Endothelial cell of umbilical vein (primary cell): ENCODE data around the gene ZBTB7B. TPM values are rescaled to one million over a fixed set of nuclear protein-coding genes. Genes with fewer than 3 reads are reported as not detected.

Experiments used
- BruUV-seq: library from RNA; stranded (reverse); fragments of 400-500 nt; replicated peaks from 2 replicates; lab custom pipeline; 2021; lab: Mats Ljungman, UMichigan
- CTCF ChIA-PET: fragments of 300-600, 350-600 bp; sonication (Branson Sonifier 250); formaldehyde crosslinking; loops from one replicate; lab custom pipeline; 2021; ENCODE audit warnings: antibody characterized with exemption, inconsistent platforms; lab: Charles Lee
- POLR2A ChIA-PET: fragments of 300-600, 350-600 bp; sonication (Branson Sonifier 250); formaldehyde crosslinking; loops from one replicate; lab custom pipeline; 2021; ENCODE audit warnings: antibody characterized with exemption, inconsistent platforms; lab: Charles Lee
- DNase-seq: peaks from one replicate; pipeline ENCODE4 v3.0.0-alpha.2; 2011; ENCODE audit warnings: low read depth, low spot score
- FAIRE-seq: peaks from 2 replicates; lab custom pipeline; 2011; peaks lifted over from hg19 to GRCh38; lab: Jason Lieb, UNC
- H2AFZ ChIP-seq: 2 replicates; pipeline ENCODE4 v1.6.0; 2012; ENCODE audit warnings: low read depth, low read length, control low read depth, inconsistent platforms
- H3K27ac ChIP-seq: 2 replicates; pipeline ENCODE4 v1.5.1; 2011; ENCODE audit warnings: low read depth, mild to moderate bottlenecking, control low read depth, low read length, moderate library complexity; ENCODE audit not compliant: insufficient read depth
- H3K27me3 ChIP-seq, 2 experiments: 2 replicates each; pipeline versions ENCODE4 v1.6.0 to v1.6.1; 2011; ENCODE audit warnings: low read length in 2 of 2, mixed read lengths in 1 of 2; ENCODE audit not compliant: control insufficient read depth in 2 of 2, insufficient read depth in 2 of 2
- H3K36me3 ChIP-seq, 2 experiments: 2 replicates in 1 of 2; 3 replicates in 1 of 2; pipeline ENCODE4 v1.5.1; 2011; ENCODE audit warnings: low read length in 2 of 2, mild to moderate bottlenecking in 1 of 2, moderate library complexity in 1 of 2; ENCODE audit not compliant: control insufficient read depth in 2 of 2, insufficient read depth in 2 of 2; ENCODE audit errors: extremely low read depth in 1 of 2
- H3K4me1 ChIP-seq: 3 replicates; pipeline ENCODE4 v1.5.1; 2011; ENCODE audit warnings: mild to moderate bottlenecking, low read length; ENCODE audit not compliant: control insufficient read depth, insufficient read depth; ENCODE audit errors: extremely low read depth
- H3K4me2 ChIP-seq: 2 replicates; pipeline ENCODE4 v1.6.1; 2011; ENCODE audit warnings: low read length, control low read depth, mixed read lengths; ENCODE audit not compliant: insufficient read depth
- H3K4me3 ChIP-seq, 3 experiments: fragments of 200-600 bp in 1 of 3; sonication (generic), shearing (Covaris generic) in 1 of 3; replicated peaks in 1 of 3; 2 replicates each; pipeline ENCODE4 v1.5.1; 2011 to 2016; ENCODE audit warnings: control low read depth in 3 of 3, low read length in 3 of 3, mild to moderate bottlenecking in 2 of 3, inconsistent platforms in 1 of 3, low read depth in 1 of 3, moderate library complexity in 1 of 3; ENCODE audit not compliant: insufficient read depth in 1 of 3
- H3K79me2 ChIP-seq: 2 replicates; pipeline ENCODE4 v1.6.0; 2012; ENCODE audit warnings: low read length, inconsistent platforms; ENCODE audit not compliant: control insufficient read depth, insufficient read depth
- H3K9ac ChIP-seq: replicated peaks from 2 replicates; pipeline ENCODE3; 2011; ENCODE audit warnings: low read length, control low read depth; ENCODE audit not compliant: insufficient read depth; ENCODE audit errors: extremely low read depth
- H3K9me1 ChIP-seq: replicated peaks from 3 replicates; pipeline ENCODE4 v1.6.0; 2011; ENCODE audit warnings: mild to moderate bottlenecking, low read length; ENCODE audit not compliant: control insufficient read depth, insufficient read depth; ENCODE audit errors: extremely low read depth
- H3K9me3 ChIP-seq: replicated peaks from 2 replicates; pipeline ENCODE4 v1.5.1; 2012; ENCODE audit warnings: low read length, inconsistent platforms; ENCODE audit not compliant: control insufficient read depth, insufficient read depth
- H4K20me1 ChIP-seq: replicated peaks from 2 replicates; pipeline ENCODE3; 2011; ENCODE audit warnings: mild to moderate bottlenecking, low read length; ENCODE audit not compliant: control insufficient read depth, insufficient read depth; ENCODE audit errors: extremely low read depth
- EZH2 ChIP-seq: IDR thresholded peaks from 2 replicates; pipeline ENCODE4 v1.6.1; 2012; ENCODE audit warnings: borderline replicate concordance, low read depth, mild to moderate bottlenecking, moderate library complexity, low read length, inconsistent platforms; ENCODE audit not compliant: severe bottlenecking
- FOS ChIP-seq: IDR thresholded peaks from 2 replicates; pipeline ENCODE4 v1.6.1; 2011; ENCODE audit warnings: mild to moderate bottlenecking, low read length, moderate library complexity, borderline replicate concordance; ENCODE audit not compliant: insufficient read depth
- GATA2 ChIP-seq: IDR thresholded peaks from 2 replicates; pipeline ENCODE4 v1.7.0; 2011; ENCODE audit warnings: low read depth, mild to moderate bottlenecking, moderate library complexity, mixed read lengths, low read length; ENCODE audit not compliant: insufficient read length, insufficient read depth
- JUN ChIP-seq: IDR thresholded peaks from 2 replicates; pipeline ENCODE4 v1.6.1; 2011; ENCODE audit warnings: borderline replicate concordance, low read depth; ENCODE audit not compliant: insufficient read length, insufficient read depth
- MYC ChIP-seq: IDR thresholded peaks from one replicate; pipeline ENCODE4 v1.6.1; 2011; ENCODE audit warnings: mild to moderate bottlenecking, low read depth, low read length
- POLR2A ChIP-seq: IDR thresholded peaks from 2 replicates; pipeline ENCODE4 v1.6.1; 2012; ENCODE audit warnings: low read depth, mild to moderate bottlenecking, control low read depth, low read length
- POLR2AphosphoS5 ChIP-seq: IDR thresholded peaks from 2 replicates; pipeline ENCODE4 v1.6.1; 2012; ENCODE audit warnings: low read depth, mild to moderate bottlenecking, control low read depth, low read length, moderate library complexity; ENCODE audit not compliant: insufficient read depth
- dilution Hi-C: fragments of 300-500 bp; cut with MboI; formaldehyde crosslinking; loops from one replicate; pipeline ENCODE4 v1.15.0; 2019; ENCODE audit warnings: low sequenced_read_pairs; ENCODE audit not compliant: extremely low pct_ligation_motif_present
- intact Hi-C: fragments of 100-400 bp; cut with micrococcal nuclease; formaldehyde crosslinking; loops from one replicate; pipeline ENCODE4 v1.10.0; 2022
- polyA plus RNA-seq, 4 experiments: library from polyadenylated mRNA; depleted of rRNA in 3 of 4; stranded (reverse) in 3 of 4; unstranded in 1 of 4; fragments of >200 nt; gene quantifications; 2 replicates each; pipeline versions ENCODE4 v1.2.1 to v1.2.3, GENCODE V29; 2011 to 2012; ENCODE audit warnings: missing spikeins in 1 of 4
- total RNA-seq: library from RNA; stranded (reverse); gene quantifications from 2 replicates; pipeline ENCODE4 v1.2.3, GENCODE V29; 2021
- TF ChIP-seq, protein P1 (sequence below), 2 donors: IDR thresholded peaks; 1 replicate in 1 of 2; 2 replicates in 1 of 2; pipeline ENCODE4 v1.5.1; 2011; ENCODE audit warnings: low read length in 2 of 2, mild to moderate bottlenecking in 2 of 2, moderate library complexity in 2 of 2, control low read depth in 1 of 2, inconsistent platforms in 1 of 2, low read depth in 1 of 2; ENCODE audit not compliant: insufficient read depth in 1 of 2; ENCODE audit errors: extremely low read depth in 1 of 2
- TF ChIP-seq, protein P2 (sequence below): IDR thresholded peaks from 2 replicates; pipeline ENCODE4 v1.6.1; 2011; ENCODE audit not compliant: insufficient read depth, insufficient read length

ZBTB7B gene
- total and polyA plus RNA-seq, 2 donors (not counting 3 experiments of a cell fraction or from before 2014, with no cell fraction given), result 20.0 to 26.2 TPM

DNA sequence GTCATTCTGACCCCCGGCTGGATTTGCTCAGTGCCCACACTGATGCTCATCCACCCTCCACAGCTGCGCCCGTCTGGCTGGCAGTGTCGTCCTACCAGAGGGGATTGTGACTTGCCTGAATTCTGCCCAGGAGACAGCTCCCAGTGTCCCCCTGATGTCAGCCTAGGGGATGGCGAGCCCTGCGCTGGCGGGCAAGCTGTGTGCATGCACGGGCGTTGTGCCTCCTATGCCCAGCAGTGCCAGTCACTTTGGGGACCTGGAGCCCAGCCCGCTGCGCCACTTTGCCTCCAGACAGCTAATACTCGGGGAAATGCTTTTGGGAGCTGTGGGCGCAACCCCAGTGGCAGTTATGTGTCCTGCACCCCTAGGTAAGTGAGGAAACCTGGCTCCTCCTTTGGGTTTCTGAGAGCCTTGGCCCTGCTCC lies 55.2 kb downstream of the ZBTB7B start:
- CTCF ChIA-PET, result interaction anchor here (0.6 to 1.8 kb wide), 4 partner anchors 14 to 102 kb away, joined by 3 to 8 read pairs (median 5); partner anchors contain the start of gene PBXIP1
- intact Hi-C loops, result no loop called here

More for the DNA sequence above, 55.2 kb downstream of the ZBTB7B start:
- POLR2A ChIA-PET, result no interaction called here
- TSS peak; percentile 23 for BruUV-seq
- H3K4me2 ChIP-seq, result no peak overlapping the region
- H3K4me1 ChIP-seq, result peaks cover 8% of the 10 kb centered on the region
- H3K9ac ChIP-seq, result no peak overlapping the region
- dilution Hi-C loops, result no loop called here
- H3K36me3 ChIP-seq, result peaks cover 12 to 49% of the 10 kb centered on the region in 2 experiments
- no peak overlapping the region for H3K27ac ChIP-seq
- no peak overlapping the region for H3K4me3 ChIP-seq
- FAIRE-seq (no peak), DNase-seq (no peak)
- H3K9me3 ChIP-seq, result no peaks in the 10 kb centered on the region
- H4K20me1 ChIP-seq, result no peaks in the 10 kb centered on the region
- peaks cover 10% of the 10 kb centered on the region for H3K79me2 ChIP-seq
- H2AFZ ChIP-seq, result no peak overlapping the region
- H3K27me3 ChIP-seq, result no peaks in the 10 kb centered on the region
- no peaks in the 10 kb centered on the region for H3K9me1 ChIP-seq
- TF ChIP-seq POLR2A (no peak), FOS (no peak), POLR2AphosphoS5 (no peak), MYC (no peak), EZH2 (no peak), GATA2 (no peak), JUN (no peak)
- TF ChIP-seq, protein P1, sequence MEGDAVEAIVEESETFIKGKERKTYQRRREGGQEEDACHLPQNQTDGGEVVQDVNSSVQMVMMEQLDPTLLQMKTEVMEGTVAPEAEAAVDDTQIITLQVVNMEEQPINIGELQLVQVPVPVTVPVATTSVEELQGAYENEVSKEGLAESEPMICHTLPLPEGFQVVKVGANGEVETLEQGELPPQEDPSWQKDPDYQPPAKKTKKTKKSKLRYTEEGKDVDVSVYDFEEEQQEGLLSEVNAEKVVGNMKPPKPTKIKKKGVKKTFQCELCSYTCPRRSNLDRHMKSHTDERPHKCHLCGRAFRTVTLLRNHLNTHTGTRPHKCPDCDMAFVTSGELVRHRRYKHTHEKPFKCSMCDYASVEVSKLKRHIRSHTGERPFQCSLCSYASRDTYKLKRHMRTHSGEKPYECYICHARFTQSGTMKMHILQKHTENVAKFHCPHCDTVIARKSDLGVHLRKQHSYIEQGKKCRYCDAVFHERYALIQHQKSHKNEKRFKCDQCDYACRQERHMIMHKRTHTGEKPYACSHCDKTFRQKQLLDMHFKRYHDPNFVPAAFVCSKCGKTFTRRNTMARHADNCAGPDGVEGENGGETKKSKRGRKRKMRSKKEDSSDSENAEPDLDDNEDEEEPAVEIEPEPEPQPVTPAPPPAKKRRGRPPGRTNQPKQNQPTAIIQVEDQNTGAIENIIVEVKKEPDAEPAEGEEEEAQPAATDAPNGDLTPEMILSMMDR (IDR thresholded peaks at IDR 0.05; ENCODE audit: extremely low read depth in 1 of 2, insufficient read depth in 1 of 2, low read depth in 1 of 2, low read length in 2 of 2), result no peak
- TF ChIP-seq, protein P2, sequence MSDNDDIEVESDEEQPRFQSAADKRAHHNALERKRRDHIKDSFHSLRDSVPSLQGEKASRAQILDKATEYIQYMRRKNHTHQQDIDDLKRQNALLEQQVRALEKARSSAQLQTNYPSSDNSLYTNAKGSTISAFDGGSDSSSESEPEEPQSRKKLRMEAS, result no peak
